OCI-LY7 (cell line): ENCODE results near the gene MACC1. TPM values are rescaled to one million over a fixed set of nuclear protein-coding genes. Genes with fewer than 3 reads are reported as not detected.

Source experiments
- BruUV-seq: library from RNA; stranded (reverse); fragments of 400-500 nt; replicated peaks from 2 replicates; lab custom pipeline; 2021; lab: Mats Ljungman, UMichigan
- CTCF ChIA-PET: fragments of 300-600 bp; sonication (Branson Sonifier 250); formaldehyde crosslinking; loops from one replicate; lab custom pipeline; 2022; ENCODE audit warnings: antibody characterized with exemption; ENCODE audit not compliant: unreplicated experiment; lab: Charles Lee
- POLR2A ChIA-PET: fragments of 300-600 bp; sonication (Branson Sonifier 250); formaldehyde crosslinking; loops from one replicate; lab custom pipeline; 2022; ENCODE audit warnings: antibody characterized with exemption; lab: Charles Lee
- DNase-seq: peaks from one replicate; pipeline ENCODE4 v3.0.0-alpha.2; 2015; ENCODE audit warnings: low spot score
- H2AFZ ChIP-seq: fragments of 200-600 bp; sonication (generic), shearing (Covaris generic); 2 replicates; pipeline ENCODE4 v1.6.1; 2014; ENCODE audit warnings: mild to moderate bottlenecking, antibody characterized with exemption, low read length, moderate library complexity
- H3K27ac ChIP-seq: fragments of 200-600 bp; sonication (generic); 2 replicates; pipeline ENCODE4 v1.5.1; 2014; ENCODE audit warnings: mixed run types, low read depth, mild to moderate bottlenecking, moderate library complexity, low read length, inconsistent platforms; ENCODE audit not compliant: poor library complexity, severe bottlenecking
- H3K36me3 ChIP-seq: fragments of 200-600 bp; sonication (generic); 2 replicates; pipeline ENCODE4 v1.6.1; 2014; ENCODE audit warnings: mild to moderate bottlenecking, antibody characterized with exemption, low read length, moderate library complexity, mixed read lengths; ENCODE audit not compliant: insufficient read depth
- H3K4me1 ChIP-seq: fragments of 200-600 bp; sonication (generic); 2 replicates; pipeline ENCODE4 v1.5.1; 2014; ENCODE audit warnings: mild to moderate bottlenecking, low read length; ENCODE audit not compliant: insufficient read depth, poor library complexity, severe bottlenecking
- H3K4me2 ChIP-seq: fragments of 200-600 bp; sonication (generic); 2 replicates; pipeline ENCODE4 v1.6.1; 2014; ENCODE audit warnings: mild to moderate bottlenecking, low read length
- H3K4me3 ChIP-seq: fragments of 200-600 bp; sonication (generic); 2 replicates; pipeline ENCODE4 v1.5.1; 2014; ENCODE audit warnings: mild to moderate bottlenecking, low read depth, low read length; ENCODE audit not compliant: poor library complexity, severe bottlenecking
- H3K79me2 ChIP-seq: fragments of 200-600 bp; sonication (generic); 2 replicates; pipeline ENCODE4 v1.6.1; 2016; ENCODE audit warnings: low read depth, mild to moderate bottlenecking, low read length, moderate library complexity, mixed read lengths; ENCODE audit not compliant: insufficient read depth
- H3K9me2 ChIP-seq: fragments of 200-600 bp; sonication (generic); 2 replicates; pipeline ENCODE4 v1.6.1; 2016; ENCODE audit warnings: mild to moderate bottlenecking, low read length, mixed read lengths; ENCODE audit not compliant: insufficient read depth
- H3K9me3 ChIP-seq: fragments of 200-600 bp; sonication (generic); 2 replicates; pipeline ENCODE4 v1.6.1; 2014; ENCODE audit warnings: mild to moderate bottlenecking, mixed run types, low read length, mixed read lengths
- H4K20me1 ChIP-seq: fragments of 200-600 bp; sonication (generic); 2 replicates; pipeline ENCODE4 v1.6.1; 2014; ENCODE audit warnings: mild to moderate bottlenecking, antibody characterized with exemption, low read length, moderate library complexity, mixed read lengths; ENCODE audit not compliant: insufficient read depth
- EZH2phosphoT487 ChIP-seq: fragments of 200-600 bp; sonication (generic); IDR thresholded peaks from 2 replicates; pipeline ENCODE4 v1.6.1; 2018; ENCODE audit warnings: low read depth, borderline replicate concordance, mild to moderate bottlenecking, mixed run types, antibody characterized with exemption, low read length, moderate library complexity, mixed read lengths
- intact Hi-C: fragments of 100-400 bp; cut with micrococcal nuclease; formaldehyde crosslinking; loops from one replicate; pipeline ENCODE4 v1.10.0; 2022; ENCODE audit not compliant: unreplicated experiment
- total RNA-seq, 2 experiments: library from RNA; depleted of rRNA in 1 of 2; stranded (reverse); fragments of >200 nt in 1 of 2; shearing (Covaris generic) in 1 of 2; gene quantifications; 2 replicates each; pipeline ENCODE4 v1.2.3, GENCODE V29; 2014 to 2022
- TF ChIP-seq, protein P1 (sequence below): fragments of 200-600 bp; sonication (generic); conservative IDR thresholded peaks from 2 replicates; pipeline ENCODE4 v1.5.1; 2014; ENCODE audit warnings: mild to moderate bottlenecking, antibody characterized with exemption, low read length, moderate library complexity, mixed read lengths

Gene MACC1
- total RNA-seq, 2 experiments from 2014 or later: 5.0 to 11.1 TPM

DNA sequence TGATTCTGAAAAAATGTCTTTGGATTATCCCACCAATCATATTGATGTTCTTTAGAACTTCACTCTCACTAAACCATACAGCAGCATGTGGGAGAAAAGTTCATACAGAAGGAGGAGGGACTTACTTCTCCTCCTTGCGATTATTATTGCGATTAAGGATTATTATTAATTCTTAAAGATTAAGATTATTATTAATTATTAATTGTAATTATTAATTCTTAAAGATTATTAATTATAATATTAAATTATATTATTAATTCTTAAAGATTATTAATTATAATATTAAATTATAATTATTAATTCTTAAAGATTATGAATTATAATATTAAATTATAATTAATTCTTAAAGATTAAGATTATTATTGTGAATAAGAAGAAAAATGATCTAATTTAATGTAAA is 80.5 kb downstream of the MACC1 start:
- H3K4me2 ChIP-seq: no peak overlapping the region
- no peaks in the 10 kb centered on the region for H3K36me3 ChIP-seq
- H3K27ac ChIP-seq: no peak overlapping the region
- no peak overlapping the region for H2AFZ ChIP-seq
- CTCF ChIA-PET: no interaction called here
- no peaks in the 10 kb centered on the region for H4K20me1 ChIP-seq
- intact Hi-C loops: no loop called here
- DNase-seq: no peak
- POLR2A ChIA-PET: no interaction called here
- H3K9me2 ChIP-seq: no peaks in the 10 kb centered on the region
- H3K4me3 ChIP-seq: no peak overlapping the region
- no peak for TF ChIP-seq EZH2phosphoT487
- TF ChIP-seq, protein P1, sequence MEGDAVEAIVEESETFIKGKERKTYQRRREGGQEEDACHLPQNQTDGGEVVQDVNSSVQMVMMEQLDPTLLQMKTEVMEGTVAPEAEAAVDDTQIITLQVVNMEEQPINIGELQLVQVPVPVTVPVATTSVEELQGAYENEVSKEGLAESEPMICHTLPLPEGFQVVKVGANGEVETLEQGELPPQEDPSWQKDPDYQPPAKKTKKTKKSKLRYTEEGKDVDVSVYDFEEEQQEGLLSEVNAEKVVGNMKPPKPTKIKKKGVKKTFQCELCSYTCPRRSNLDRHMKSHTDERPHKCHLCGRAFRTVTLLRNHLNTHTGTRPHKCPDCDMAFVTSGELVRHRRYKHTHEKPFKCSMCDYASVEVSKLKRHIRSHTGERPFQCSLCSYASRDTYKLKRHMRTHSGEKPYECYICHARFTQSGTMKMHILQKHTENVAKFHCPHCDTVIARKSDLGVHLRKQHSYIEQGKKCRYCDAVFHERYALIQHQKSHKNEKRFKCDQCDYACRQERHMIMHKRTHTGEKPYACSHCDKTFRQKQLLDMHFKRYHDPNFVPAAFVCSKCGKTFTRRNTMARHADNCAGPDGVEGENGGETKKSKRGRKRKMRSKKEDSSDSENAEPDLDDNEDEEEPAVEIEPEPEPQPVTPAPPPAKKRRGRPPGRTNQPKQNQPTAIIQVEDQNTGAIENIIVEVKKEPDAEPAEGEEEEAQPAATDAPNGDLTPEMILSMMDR: no peak
- no peaks in the 10 kb centered on the region for H3K79me2 ChIP-seq
- H3K9me3 ChIP-seq: no peaks in the 10 kb centered on the region
- BruUV-seq: no TSS peak
- H3K4me1 ChIP-seq: no peaks in the 10 kb centered on the region

DNA sequence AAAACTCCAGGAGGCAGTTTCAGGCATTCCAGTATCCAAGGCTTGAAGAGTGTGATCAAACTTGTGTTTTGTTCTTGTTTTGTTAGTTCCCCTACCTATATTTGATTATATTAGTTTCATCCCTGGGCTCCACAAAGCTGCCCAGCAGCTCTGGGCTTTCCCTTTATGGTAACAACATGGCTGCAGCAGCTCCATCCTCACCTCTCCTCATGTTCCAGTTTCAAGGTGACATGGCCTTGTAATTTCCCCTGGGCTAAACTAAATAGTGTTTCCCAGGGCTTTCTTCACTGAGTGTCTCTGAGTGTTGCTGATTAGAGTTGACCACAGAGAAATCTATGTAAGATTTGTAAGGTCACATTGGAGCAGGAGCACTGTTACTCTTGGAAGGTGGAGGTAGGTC is 83.4 kb downstream of the MACC1 start:
- intact Hi-C loops: no loop called here
- CTCF ChIA-PET: no interaction called here
- no TSS peak for BruUV-seq

DNA sequence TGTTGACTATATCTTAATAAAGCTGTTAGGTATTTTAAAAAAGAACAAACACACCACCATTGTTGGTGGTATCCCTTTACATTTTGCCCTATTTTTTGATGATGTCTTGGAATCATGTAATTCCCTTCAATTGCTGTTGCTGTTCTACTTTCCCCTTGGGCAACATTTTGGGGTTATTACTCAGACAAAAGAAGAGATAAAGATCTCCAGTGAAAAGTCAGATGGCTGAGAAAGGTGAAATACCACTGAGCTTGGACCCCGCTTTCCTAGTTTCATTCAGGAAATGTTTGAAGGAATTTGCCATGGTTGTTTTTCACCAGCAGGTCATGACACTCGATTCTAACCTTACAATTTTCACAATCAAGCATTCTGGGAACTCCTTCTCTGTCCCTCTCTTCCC is 84.6 kb downstream of the MACC1 start:
- no TSS peak for BruUV-seq
- Histone ChIP-seq H3K4me3 (no peak overlapping the region), H3K79me2 (no peaks in the 10 kb centered on the region), H3K36me3 (no peaks in the 10 kb centered on the region), H3K9me3 (no peaks in the 10 kb centered on the region), H2AFZ (no peak overlapping the region), H3K9me2 (no peaks in the 10 kb centered on the region), H4K20me1 (no peaks in the 10 kb centered on the region), H3K4me1 (no peaks in the 10 kb centered on the region), H3K4me2 (no peak overlapping the region), H3K27ac (no peak overlapping the region)
- ChIA-PET CTCF (no interaction called here), POLR2A (interaction anchor here (0.6 kb wide), 1 partner anchor 110 kb away, joined by 3 read pairs; no protein-coding TSS in a partner anchor)
- intact Hi-C loops: no loop called here
- DNase-seq: no peak
- TF ChIP-seq EZH2phosphoT487: no peak
- TF ChIP-seq, protein P1: no peak

More for the DNA sequence above, 83.4 kb downstream of the MACC1 start:
- no peak for DNase-seq
- H3K36me3 ChIP-seq: no peaks in the 10 kb centered on the region
- no peaks in the 10 kb centered on the region for H3K79me2 ChIP-seq
- H4K20me1 ChIP-seq: no peaks in the 10 kb centered on the region
- POLR2A ChIA-PET: interaction anchor here (1.2 kb wide), 1 partner anchor 27 kb away, joined by 4 read pairs; no protein-coding TSS in a partner anchor
- H3K4me2 ChIP-seq: no peak overlapping the region
- no peak overlapping the region for H3K4me3 ChIP-seq
- TF ChIP-seq, protein P1: no peak
- TF ChIP-seq EZH2phosphoT487: no peak
- no peaks in the 10 kb centered on the region for H3K9me3 ChIP-seq
- no peak overlapping the region for H2AFZ ChIP-seq
- H3K27ac ChIP-seq: no peak overlapping the region
- no peaks in the 10 kb centered on the region for H3K9me2 ChIP-seq
- H3K4me1 ChIP-seq: no peaks in the 10 kb centered on the region
